GM18517 (cell line): ENCODE measurements around the gene COMMD3.

Source experiments
- ATAC-seq: cut with Tn5 transposase; IDR thresholded peaks from one replicate; pipeline ENCODE4 v1.9.1; 2021; ENCODE audit warnings: mild to moderate bottlenecking, moderate library complexity; ENCODE audit not compliant: unreplicated experiment

COMMD3 gene

DNA sequence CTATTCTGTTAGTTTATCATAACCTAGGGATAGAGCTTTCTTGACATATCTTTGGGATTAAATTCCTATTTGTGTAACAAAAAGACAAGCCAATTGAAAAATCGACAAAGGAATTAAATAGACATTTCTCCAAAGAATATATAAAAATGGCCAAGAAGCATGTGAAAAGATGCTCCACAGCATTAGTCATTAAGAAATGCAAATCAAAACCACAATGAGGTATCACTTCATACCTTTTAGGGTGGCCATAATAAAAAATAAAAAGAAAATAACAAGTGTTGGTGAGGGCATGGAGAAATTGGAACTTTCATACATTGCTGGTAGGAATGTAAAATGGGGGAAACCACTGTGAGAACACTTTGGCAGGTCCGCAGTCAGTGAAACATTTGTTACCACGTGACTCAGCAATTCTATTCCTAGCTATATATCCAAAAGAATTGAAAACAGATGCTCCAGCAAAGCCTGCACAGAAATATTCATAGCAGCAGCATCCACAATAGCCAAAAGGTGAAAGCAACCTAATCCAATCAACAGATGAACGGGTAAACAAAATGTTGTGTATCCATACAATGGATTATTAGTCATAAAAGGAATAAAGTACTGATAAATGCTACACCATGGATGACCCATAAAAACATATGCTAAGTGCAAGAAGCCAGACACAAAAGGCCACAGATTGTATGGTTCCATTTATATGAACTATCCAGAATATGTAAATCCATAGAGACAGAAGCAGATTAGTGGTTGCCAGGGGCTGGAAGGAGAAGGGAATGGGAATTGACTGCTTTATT is 49.7 kb downstream of the COMMD3 start:
- no peak for ATAC-seq

DNA sequence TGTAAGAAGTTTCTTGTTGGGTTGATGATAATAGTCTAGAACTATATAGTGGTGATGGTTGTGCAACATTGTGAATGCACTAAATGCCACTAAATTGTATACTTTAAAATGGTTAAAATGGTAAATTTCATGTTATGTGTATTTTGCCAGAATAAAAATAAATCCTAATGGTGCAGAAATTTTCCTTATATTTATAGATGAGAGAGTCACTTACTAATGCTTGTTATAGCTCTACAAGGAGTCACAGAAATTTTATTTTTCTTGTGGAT is 50.2 kb downstream of the COMMD3 start:
- no peak for ATAC-seq

DNA sequence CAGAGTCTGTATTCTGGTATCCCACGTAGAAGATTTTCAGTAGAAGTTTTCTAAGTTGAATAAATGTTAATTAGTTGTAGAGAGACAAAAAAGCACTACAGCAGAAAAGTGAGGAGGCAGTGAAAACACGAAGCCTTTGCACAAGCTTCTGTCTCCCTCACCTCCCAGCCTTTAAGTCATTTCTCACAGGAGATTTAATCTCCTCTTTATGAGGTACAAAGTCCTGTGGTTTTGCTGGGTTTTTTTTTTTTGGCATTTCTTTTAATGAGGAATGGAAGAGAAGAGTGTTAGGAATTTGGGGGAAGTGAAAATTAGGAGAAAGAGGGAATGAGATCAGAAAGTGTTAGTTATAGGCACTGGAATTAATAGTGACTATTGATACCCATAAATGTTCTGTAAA is 50.6 kb downstream of the COMMD3 start:
- ATAC-seq: no peak

DNA sequence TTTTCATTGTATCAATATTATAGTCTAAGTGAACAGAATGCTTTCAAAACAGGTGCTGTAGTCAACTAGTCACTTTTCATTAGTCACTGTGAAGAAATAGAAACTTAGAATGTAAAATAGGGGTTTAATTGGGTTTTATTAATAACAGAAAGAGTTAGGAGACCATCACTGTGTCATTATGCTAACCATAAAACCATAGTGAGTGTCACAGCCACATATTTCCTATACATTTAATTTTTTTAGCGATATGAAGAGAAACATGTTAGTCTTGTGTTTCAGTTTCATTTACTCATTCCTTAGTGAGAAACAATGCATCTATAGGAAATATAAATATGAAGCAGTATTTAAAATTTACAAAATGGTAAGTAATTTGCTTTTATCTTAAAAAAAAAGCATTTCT is 51.3 kb downstream of the COMMD3 start:
- ATAC-seq: no peak

DNA sequence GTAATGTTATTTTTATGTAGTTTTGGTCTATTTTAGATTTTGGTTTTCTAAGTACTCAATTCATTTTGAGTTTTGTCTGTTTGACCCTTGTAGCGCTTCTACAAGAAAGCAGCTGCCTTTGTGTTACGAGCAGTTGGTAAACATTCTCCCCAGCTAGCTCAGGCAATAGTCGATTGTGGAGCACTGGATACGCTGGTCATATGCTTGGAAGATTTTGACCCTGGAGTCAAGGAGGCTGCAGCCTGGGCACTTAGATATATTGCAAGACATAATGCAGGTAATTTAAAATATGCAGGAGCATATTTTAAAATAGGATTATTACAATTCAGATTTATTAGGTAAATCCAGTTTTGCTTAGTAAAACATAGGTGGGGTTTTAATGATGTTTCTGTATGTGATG is 52.2 kb downstream of the COMMD3 start:
- ATAC-seq: no peak

DNA sequence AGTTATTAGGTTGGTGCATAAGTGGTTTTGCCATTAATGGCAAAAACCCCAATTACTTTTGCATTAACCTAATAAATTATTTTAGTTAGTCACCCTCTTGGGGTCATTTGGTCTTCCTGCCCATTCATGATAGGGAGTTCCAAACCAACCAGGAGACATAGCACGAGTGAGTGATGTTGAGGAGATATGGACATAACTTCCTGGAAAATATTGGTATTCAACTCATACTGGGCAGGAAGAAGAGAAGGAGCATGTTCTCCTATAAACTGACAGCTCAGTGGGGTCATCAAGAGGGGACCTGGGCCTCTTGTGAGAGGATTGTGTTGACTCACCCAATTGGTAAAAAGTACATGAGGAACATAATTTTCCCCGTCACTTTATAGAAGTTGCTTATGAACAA is 52.8 kb downstream of the COMMD3 start:
- ATAC-seq: no peak

DNA sequence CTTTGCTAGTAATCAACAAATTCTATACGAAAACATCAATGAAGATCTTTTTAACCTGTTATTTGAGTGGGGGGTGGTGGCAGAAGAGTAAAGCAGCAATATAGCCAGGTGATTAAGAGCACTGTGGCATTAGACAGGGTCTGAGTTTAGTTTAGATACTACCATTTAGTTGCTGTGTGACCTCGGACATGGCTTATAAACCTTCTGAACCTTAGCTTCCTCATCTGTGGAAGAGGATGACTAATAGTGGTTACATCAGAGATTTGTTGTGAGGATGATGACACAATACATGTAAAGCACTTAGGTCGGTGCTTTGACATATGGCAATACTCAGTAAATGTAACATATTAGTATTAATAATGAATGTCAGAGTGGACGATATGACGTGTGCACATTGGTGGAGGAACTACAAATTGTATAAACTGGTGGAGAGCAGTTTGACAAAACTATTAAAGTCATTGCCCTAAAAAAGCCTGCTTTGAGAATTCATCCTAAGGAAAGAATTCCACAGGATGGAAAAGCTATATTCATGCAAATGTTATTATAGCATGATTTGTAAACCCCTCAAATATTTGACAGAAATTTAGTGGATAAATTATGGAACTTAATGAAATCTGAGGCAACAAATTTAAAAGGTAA is 53.4 kb downstream of the COMMD3 start:
- ATAC-seq: peak; percentile 39
